Measurements from ENCODE around the gene NBEA.

GRCh38 chr13:35597451-35597850 is 655.4 kb downstream of the NBEA start:
- no peak for TF ChIP-seq CTCF (IDR thresholded peaks at IDR 0.05)
- TF ChIP-seq POLR2A (IDR thresholded peaks at IDR 0.05): no peak
- no peak for TF ChIP-seq POLR2AphosphoS5 (IDR thresholded peaks at IDR 0.05)

Data from breast epithelium (tissue), 3 donors.